IPS-NIHi7 (cell line): ENCODE measurements around the gene SLC23A2.
"Not testable (repeated sequence)": the region's sequence is repeated elsewhere in the genome, so short reads cannot be mapped to it uniquely, and the experiment has no call there.

Source experiments
- DNase-seq: peaks from one replicate; pipeline ENCODE4 v3.0.0; 2012; ENCODE audit warnings: mixed read lengths; ENCODE audit errors: extremely low spot score

Gene SLC23A2

GRCh38 chr20:5008759-5009158 is 7.4 kb upstream of the SLC23A2 start:
- DNase-seq: no peak

DNA sequence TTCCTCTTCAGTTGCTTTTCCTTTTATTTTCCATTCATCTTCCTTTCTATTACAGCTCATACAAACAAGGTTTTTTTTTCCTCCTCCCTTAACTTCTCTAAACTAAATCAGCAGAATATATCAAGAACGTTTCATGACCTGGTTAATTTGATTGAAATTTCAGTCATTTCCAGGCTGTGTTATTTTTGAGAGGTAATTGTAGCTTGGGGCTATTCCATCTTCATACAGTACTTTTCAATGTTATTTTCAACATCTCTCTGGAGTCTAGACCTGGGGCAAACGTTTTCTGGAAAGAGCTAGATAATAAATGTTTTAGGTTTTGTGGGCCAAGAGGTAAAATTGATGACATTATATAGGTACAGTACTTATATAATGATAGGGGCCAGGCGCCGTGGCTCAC is 4.0 kb upstream of the SLC23A2 start:
- no peak for DNase-seq

- not testable (repeated sequence) for DNase-seq
These were observed 3.5 kb upstream of the SLC23A2 start for GRCh38 chr20:5004825-5005224.

DNA sequence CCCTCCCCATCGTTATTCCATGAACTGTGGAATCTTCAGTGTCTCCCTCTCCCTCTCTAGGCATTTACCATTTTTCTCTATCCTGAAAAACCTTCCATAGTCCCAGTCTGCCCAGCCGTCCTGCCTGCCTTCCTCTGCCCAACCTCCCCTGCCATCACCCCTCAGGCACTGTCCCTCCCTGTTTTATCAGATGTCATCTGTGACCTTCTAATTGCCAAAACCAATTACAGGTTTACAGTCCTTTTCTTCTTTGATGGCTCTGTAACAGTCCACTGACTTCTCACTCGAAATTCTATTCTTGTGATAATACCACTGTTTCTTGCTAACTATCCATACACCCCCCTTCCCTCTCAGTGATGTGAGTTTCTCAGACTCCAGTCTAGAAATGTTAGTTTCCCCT is 2.3 kb upstream of the SLC23A2 start:
- no peak for DNase-seq

DNA sequence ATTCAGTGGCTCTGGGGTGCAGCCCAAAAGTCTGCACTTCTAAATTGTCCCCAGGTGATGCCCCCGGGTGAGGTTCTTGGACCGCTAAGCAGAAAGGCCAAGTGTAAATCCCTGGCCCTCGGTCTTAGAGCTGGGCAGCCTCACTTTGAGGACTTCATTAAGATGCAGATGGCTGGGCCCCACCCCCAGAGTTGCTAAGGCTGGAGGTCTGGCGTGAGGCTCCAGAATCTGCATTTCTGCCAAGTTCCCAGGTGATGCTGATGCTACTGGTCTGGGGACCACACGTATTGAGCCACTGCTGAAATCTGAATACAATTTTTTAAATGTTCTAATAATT is 735 bp upstream of the SLC23A2 start:
- DNase-seq: peak; percentile 59

- peak; percentile 36 for DNase-seq
These were observed 792 bp downstream of the SLC23A2 start for GRCh38 chr20:5000263-5001173.

GRCh38 chr20:4999788-5000187 is 1.5 kb downstream of the SLC23A2 start:
- no peak for DNase-seq

DNA sequence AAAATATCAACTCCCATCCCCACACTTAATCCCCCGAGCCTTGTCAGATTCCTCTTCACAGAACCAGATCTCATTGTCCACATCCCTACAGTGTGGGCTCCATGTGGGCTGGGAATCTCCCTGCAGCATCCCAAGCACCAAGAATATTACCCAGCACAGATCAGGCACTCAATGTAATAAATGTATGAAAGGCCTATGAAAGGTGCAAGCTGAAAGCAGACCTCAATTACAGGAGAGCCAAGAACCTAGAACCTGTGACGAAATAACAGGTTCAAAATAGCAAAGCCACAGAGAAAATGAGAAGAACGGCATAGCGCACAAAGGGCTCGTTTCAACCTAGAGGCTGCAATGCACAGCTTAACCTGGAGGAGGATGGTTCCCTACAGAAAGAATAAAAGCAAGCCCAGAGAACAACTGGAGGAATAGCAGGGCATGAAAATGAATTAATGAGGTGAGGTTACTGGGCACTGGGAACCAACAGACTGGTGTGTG is 3.1 kb downstream of the SLC23A2 start:
- no peak for DNase-seq

GRCh38 chr20:4997222-4997621 is 4.1 kb downstream of the SLC23A2 start:
- DNase-seq: no peak

GRCh38 chr20:4989570-4989969 is 11.7 kb downstream of the SLC23A2 start:
- DNase-seq: no peak

DNA sequence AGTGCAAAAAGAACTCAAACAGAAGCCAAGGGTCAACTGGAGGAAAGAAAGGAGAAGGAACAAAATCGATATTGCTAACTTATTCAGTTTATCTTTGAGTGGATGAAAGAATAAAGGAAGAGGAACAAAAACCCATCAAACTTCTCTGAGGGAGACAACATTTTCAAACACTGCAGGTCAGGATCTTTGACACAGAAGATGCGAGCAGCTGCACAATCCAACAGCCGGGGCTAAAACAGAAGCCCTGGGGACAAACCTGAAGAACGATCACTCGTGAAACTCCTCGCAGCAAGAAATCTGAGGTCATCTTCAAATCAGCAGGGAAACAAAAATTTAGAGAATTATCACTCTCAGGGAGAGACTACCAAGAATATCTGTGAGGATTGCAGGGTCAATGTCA is 14.2 kb downstream of the SLC23A2 start:
- DNase-seq: no peak

- DNase-seq: no peak
These were observed 15.7 kb downstream of the SLC23A2 start for GRCh38 chr20:4985658-4986057.

DNA sequence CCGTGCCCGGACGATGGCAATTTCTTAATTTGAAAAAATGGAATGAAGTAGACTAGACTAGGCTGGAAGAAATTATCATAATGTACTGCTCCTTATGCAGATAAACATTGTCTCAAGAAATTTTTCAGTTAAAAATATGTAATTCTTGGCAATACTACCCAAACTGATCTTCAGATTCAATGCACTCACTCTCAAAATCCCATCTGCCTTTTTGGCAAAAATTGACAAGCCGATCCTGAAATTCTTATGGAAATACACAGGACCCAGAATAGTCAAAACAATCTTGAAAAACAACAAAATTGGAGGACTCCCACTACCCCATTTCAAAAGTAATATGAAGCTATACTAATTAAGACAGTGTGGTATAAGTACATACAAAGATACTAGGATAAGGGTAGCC is 19.0 kb downstream of the SLC23A2 start:
- no peak for DNase-seq

DNA sequence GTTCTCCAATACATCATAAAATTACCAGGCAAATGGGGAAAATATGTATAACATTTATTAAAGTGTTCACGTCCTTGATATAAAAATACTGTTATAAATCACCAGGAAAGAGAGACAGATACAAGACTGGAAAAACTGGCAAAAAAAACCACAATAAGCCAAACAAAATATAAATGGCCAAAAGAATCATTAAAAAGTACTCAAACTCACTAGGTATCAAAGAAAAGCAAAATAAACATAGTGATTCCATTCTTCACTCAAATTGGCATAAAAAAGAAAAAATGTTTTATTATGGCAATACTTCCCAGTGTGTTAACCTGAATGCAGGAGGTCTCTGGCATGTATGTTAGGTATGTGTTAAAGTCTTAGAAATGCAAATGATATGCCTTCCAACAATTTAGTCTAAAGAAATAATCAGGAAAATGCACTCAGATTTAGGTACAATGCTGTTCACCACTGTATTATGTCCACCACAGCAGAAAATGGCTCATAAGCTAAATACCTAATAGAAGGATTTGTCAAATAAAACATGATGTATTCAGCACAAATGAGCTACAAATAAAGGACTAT is 21.4 kb downstream of the SLC23A2 start:
- no peak for DNase-seq

DNA sequence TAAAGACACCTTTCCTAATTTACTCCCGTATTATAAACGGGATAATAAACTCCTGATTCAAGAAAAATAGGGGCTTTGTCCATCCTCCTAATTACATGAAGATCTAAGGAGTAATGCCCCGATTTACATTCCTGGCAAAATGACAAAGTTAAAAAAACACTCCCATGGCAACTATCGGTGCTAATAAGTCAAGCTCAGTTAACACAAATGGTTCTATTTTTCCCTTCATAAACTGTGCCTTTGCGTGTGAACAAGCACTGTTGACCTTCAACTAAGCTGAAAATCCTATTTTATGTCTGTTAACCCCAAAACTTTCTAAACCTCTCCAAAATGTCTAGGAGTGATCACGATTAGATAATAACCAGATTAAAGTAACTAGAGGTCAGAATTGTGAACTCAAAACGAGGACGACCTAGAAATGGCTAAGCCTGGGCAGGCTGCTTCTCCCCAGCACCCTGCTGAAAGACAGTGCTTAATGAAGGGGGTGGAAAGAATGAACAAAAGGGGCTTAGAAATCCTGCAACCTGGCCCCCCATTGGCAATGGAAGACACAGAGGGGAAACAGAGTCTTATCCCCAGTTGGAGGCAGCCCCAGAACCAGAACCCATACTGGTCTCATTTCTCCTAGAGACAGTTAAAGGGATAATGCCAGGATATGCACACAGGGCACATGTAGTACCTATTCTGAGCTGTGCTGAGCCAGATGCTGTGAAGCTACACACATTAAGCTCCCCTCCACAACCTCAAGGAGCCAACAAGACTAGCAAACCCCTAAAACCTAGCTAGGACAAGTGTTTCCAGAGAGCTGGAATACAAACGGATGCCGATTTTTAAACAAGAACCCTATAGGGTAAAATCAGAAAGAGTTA is 23.0 kb downstream of the SLC23A2 start:
- no peak for DNase-seq

- not testable (repeated sequence) for DNase-seq
These were observed 25.3 kb downstream of the SLC23A2 start for GRCh38 chr20:4976014-4976413.

DNA sequence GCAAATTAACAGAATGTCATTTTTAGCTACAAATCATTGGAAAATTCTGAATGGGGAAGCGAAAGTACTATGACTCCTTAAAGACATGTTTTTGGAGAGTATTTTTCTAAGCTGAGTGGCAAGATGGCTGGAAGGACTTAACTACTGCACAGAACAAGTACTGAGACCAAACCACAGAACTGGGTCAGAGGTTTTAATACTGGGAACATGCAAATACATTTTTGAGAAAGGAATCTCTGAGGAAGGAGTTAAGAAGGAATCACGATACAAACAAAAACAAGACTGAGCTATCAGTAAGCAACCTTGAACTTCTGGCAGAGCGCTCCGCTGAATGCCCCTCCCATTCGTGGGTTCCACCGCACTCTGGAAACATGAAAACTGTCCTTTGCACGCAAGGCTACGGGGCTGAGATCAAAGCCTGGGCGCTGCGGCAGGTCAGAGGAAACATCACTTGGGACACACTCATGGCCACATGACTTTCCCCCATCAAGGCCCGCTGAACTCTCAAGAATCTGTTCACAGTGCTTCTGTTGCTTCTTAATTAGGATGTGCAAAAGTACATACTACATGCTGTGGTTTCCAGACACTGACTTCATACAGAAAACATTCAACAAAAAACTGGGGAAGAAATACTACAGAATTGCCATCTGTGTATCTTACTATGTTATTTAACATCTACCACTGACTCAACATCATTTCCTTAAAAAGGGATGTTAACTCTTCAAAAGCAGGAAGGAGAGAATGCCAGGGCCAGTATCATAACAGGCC is 27.8 kb downstream of the SLC23A2 start:
- DNase-seq: no peak

GRCh38 chr20:4972506-4973251 is 28.6 kb downstream of the SLC23A2 start:
- no peak for DNase-seq

GRCh38 chr20:4971064-4971463 is 30.2 kb downstream of the SLC23A2 start:
- DNase-seq: no peak

DNA sequence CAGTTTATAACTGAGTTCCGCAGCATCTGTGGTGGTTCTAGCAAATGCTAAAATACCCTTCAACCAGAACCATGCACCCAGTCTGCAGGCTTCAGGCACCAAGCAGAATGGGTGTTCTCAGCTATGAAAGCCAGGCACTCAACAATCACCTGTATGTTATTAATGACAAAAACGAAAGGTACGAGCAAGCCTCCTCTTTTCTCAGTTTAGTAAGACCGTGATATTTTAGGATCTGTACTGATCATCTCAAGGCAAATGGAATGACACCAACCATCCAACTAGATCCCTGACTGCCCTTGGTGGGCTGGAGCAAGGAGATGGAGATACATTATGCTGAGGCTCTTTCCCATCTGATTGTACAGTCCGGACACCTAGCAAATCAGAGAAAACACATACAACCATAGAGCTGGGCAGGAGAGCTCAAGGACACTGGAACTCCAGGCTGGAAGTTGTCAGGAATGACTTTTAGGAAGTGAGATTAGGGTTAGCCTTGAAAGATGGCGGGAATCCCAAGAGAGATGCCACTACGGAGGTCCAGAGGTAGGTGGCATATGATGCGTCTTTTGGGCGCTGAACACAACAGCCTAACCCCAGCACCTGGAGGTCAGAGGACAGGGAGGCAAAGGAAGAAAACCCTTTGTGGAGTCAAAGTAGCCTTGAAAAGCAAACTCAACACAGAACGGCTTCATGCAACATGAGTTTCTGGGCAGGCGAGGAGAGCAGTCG is 33.4 kb downstream of the SLC23A2 start:
- DNase-seq: no peak
